Activated CD4-positive, alpha-beta T cell treated with anti-CD3 and anti-CD28 coated beads for 24 hours (primary cell): ENCODE data around the gene EPHB3.
"Not testable (repeated sequence)": the region's sequence is repeated elsewhere in the genome, so short reads cannot be mapped to it uniquely, and the experiment has no call there.

Experiments
- DNase-seq, 2 donors: peaks; one replicate each; pipeline ENCODE4 v3.0.0-alpha.2; 2020; ENCODE audit warnings: low read depth in 2 of 2

The EPHB3 gene

GRCh38 chr3:184598574-184598927 lies 37.0 kb downstream of the EPHB3 start:
- no peak for DNase-seq

- DNase-seq: no peak
Observed at GRCh38 chr3:184599143-184599542, 37.6 kb downstream of the EPHB3 start.

- DNase-seq: no peak
Observed at GRCh38 chr3:184600685-184601377, 39.2 kb downstream of the EPHB3 start.

- no peak for DNase-seq
Observed at GRCh38 chr3:184601576-184602371, 40.2 kb downstream of the EPHB3 start.

GRCh38 chr3:184602372-184603150 lies 41.0 kb downstream of the EPHB3 start:
- DNase-seq: no peak

- no peak for DNase-seq
Observed at GRCh38 chr3:184603151-184604030, 41.8 kb downstream of the EPHB3 start.

GRCh38 chr3:184604039-184604601 lies 42.5 kb downstream of the EPHB3 start:
- no peak for DNase-seq

- no peak for DNase-seq
Observed at GRCh38 chr3:184604615-184605290, 43.2 kb downstream of the EPHB3 start.

GRCh38 chr3:184608209-184608608 lies 46.6 kb downstream of the EPHB3 start:
- DNase-seq: no peak

- no peak for DNase-seq
Observed at GRCh38 chr3:184609476-184610244, 48.1 kb downstream of the EPHB3 start.

- DNase-seq: no peak
Observed at GRCh38 chr3:184610245-184610871, 48.8 kb downstream of the EPHB3 start.

GRCh38 chr3:184611607-184612281 lies 50.2 kb downstream of the EPHB3 start:
- no peak for DNase-seq

- DNase-seq: no peak
Observed at GRCh38 chr3:184615396-184615795, 53.8 kb downstream of the EPHB3 start.

GRCh38 chr3:184616436-184616835 lies 54.9 kb downstream of the EPHB3 start:
- DNase-seq: no peak

GRCh38 chr3:184617306-184617705 lies 55.7 kb downstream of the EPHB3 start:
- not testable (repeated sequence) for DNase-seq

GRCh38 chr3:184618811-184619210 lies 57.2 kb downstream of the EPHB3 start:
- no peak for DNase-seq

- DNase-seq: no peak
Observed at GRCh38 chr3:184619369-184619768, 57.8 kb downstream of the EPHB3 start.

- no peak for DNase-seq
Observed at GRCh38 chr3:184619787-184620430, 58.3 kb downstream of the EPHB3 start.
